Activated naive CD4-positive, alpha-beta T cell treated with anti-CD3 and anti-CD28 coated beads, Interleukin-2, amount 50 U/mL, for 24 hours (primary cell): ENCODE results near the gene COMMD4.

Experiments used
- H3K27ac Mint-ChIP-seq: one replicate; pipeline ENCODE4 v1.8.0; 2021; ENCODE audit warnings: mild to moderate bottlenecking, mixed read lengths
- H3K27me3 Mint-ChIP-seq: one replicate; pipeline ENCODE4 v1.8.0; 2021; ENCODE audit warnings: mixed read lengths
- H3K36me3 Mint-ChIP-seq: one replicate; pipeline ENCODE4 v1.8.0; 2021; ENCODE audit warnings: mixed read lengths
- H3K4me1 Mint-ChIP-seq: one replicate; pipeline ENCODE4 v1.8.0; 2021; ENCODE audit warnings: mixed read lengths
- H3K4me3 Mint-ChIP-seq: one replicate; pipeline ENCODE4 v1.8.0; 2021; ENCODE audit warnings: mild to moderate bottlenecking, mixed read lengths
- H3K9me3 Mint-ChIP-seq: one replicate; pipeline ENCODE4 v1.8.0; 2021; ENCODE audit warnings: mixed read lengths

The COMMD4 gene

GRCh38 chr15:75359537-75360250, 23.8 kb downstream of the COMMD4 start:
- no peaks in the 10 kb centered on the region for H3K4me1 Mint-ChIP-seq
- H3K9me3 Mint-ChIP-seq: no peaks in the 10 kb centered on the region
- H3K36me3 Mint-ChIP-seq: peaks cover 2% of the 10 kb centered on the region
- H3K27me3 Mint-ChIP-seq: no peaks in the 10 kb centered on the region
- H3K27ac Mint-ChIP-seq: no peak overlapping the region
- no peak overlapping the region for H3K4me3 Mint-ChIP-seq

GRCh38 chr15:75360391-75360790, 24.5 kb downstream of the COMMD4 start:
- H3K36me3 Mint-ChIP-seq: peaks cover 2% of the 10 kb centered on the region
- no peaks in the 10 kb centered on the region for H3K4me1 Mint-ChIP-seq
- H3K9me3 Mint-ChIP-seq: no peaks in the 10 kb centered on the region
- no peaks in the 10 kb centered on the region for H3K27me3 Mint-ChIP-seq
- H3K27ac Mint-ChIP-seq: no peak overlapping the region
- H3K4me3 Mint-ChIP-seq: no peak overlapping the region

- Mint-ChIP-seq H3K4me1 (no peaks in the 10 kb centered on the region), H3K9me3 (no peaks in the 10 kb centered on the region), H3K27me3 (no peaks in the 10 kb centered on the region), H3K4me3 (no peak overlapping the region), H3K27ac (no peak overlapping the region), H3K36me3 (peaks cover 2% of the 10 kb centered on the region)
These were observed 25.0 kb downstream of the COMMD4 start for GRCh38 chr15:75360856-75361255.

- Mint-ChIP-seq H3K36me3 (peaks cover 2% of the 10 kb centered on the region), H3K27me3 (no peaks in the 10 kb centered on the region), H3K9me3 (no peaks in the 10 kb centered on the region), H3K4me3 (no peak overlapping the region), H3K27ac (no peak overlapping the region), H3K4me1 (no peaks in the 10 kb centered on the region)
These were observed 25.6 kb downstream of the COMMD4 start for GRCh38 chr15:75361361-75361988.

- Mint-ChIP-seq H3K27ac (no peak overlapping the region), H3K9me3 (no peaks in the 10 kb centered on the region), H3K27me3 (no peaks in the 10 kb centered on the region), H3K4me1 (peaks cover 5% of the 10 kb centered on the region), H3K36me3 (peaks cover 2% of the 10 kb centered on the region), H3K4me3 (no peak overlapping the region)
These were observed 26.3 kb downstream of the COMMD4 start for GRCh38 chr15:75361989-75362641.

GRCh38 chr15:75362642-75363249, 26.9 kb downstream of the COMMD4 start:
- Mint-ChIP-seq H3K27me3 (no peaks in the 10 kb centered on the region), H3K27ac (no peak overlapping the region), H3K9me3 (no peaks in the 10 kb centered on the region), H3K36me3 (peaks cover 2% of the 10 kb centered on the region), H3K4me1 (peaks cover 9% of the 10 kb centered on the region), H3K4me3 (no peak overlapping the region)

- Mint-ChIP-seq H3K36me3 (peaks cover 2% of the 10 kb centered on the region), H3K4me1 (peaks cover 12% of the 10 kb centered on the region), H3K4me3 (no peak overlapping the region), H3K27ac (no peak overlapping the region), H3K9me3 (no peaks in the 10 kb centered on the region), H3K27me3 (no peaks in the 10 kb centered on the region)
These were observed 27.9 kb downstream of the COMMD4 start for GRCh38 chr15:75363786-75364185.

- no peak overlapping the region for H3K27ac Mint-ChIP-seq
- H3K27me3 Mint-ChIP-seq: no peaks in the 10 kb centered on the region
- peaks cover 2% of the 10 kb centered on the region for H3K36me3 Mint-ChIP-seq
- H3K9me3 Mint-ChIP-seq: no peaks in the 10 kb centered on the region
- H3K4me1 Mint-ChIP-seq: peaks cover 23% of the 10 kb centered on the region
- H3K4me3 Mint-ChIP-seq: no peak overlapping the region
These were observed 29.0 kb downstream of the COMMD4 start for GRCh38 chr15:75364881-75365280.

GRCh38 chr15:75366163-75366562, 30.3 kb downstream of the COMMD4 start:
- peaks cover 2% of the 10 kb centered on the region for H3K36me3 Mint-ChIP-seq
- H3K4me3 Mint-ChIP-seq: no peak overlapping the region
- H3K27ac Mint-ChIP-seq: no peak overlapping the region
- no peaks in the 10 kb centered on the region for H3K9me3 Mint-ChIP-seq
- no peaks in the 10 kb centered on the region for H3K27me3 Mint-ChIP-seq
- H3K4me1 Mint-ChIP-seq: peaks cover 24% of the 10 kb centered on the region

- no peaks in the 10 kb centered on the region for H3K27me3 Mint-ChIP-seq
- H3K4me1 Mint-ChIP-seq: peaks cover 24% of the 10 kb centered on the region
- peak overlapping the region; percentile 35 for H3K27ac Mint-ChIP-seq
- peak overlapping the region; percentile 93 for H3K4me3 Mint-ChIP-seq
- H3K36me3 Mint-ChIP-seq: no peaks in the 10 kb centered on the region
- H3K9me3 Mint-ChIP-seq: no peaks in the 10 kb centered on the region
These were observed 31.1 kb downstream of the COMMD4 start for GRCh38 chr15:75367006-75367405.

GRCh38 chr15:75367406-75367912, 31.6 kb downstream of the COMMD4 start:
- peak overlapping the region; percentile 53 for H3K27ac Mint-ChIP-seq
- no peaks in the 10 kb centered on the region for H3K9me3 Mint-ChIP-seq
- H3K4me3 Mint-ChIP-seq: peak overlapping the region; percentile 93
- H3K27me3 Mint-ChIP-seq: no peaks in the 10 kb centered on the region
- H3K36me3 Mint-ChIP-seq: no peaks in the 10 kb centered on the region
- peaks cover 24% of the 10 kb centered on the region for H3K4me1 Mint-ChIP-seq

GRCh38 chr15:75367913-75368688, 32.2 kb downstream of the COMMD4 start, which contains the start of gene MAN2C1:
TSS of gene MAN2C1 (minus strand) at chr15:75368607. CDS start at chr15:75368583, 24 bp downstream.
- Mint-ChIP-seq H3K4me1 (peaks cover 24% of the 10 kb centered on the region), H3K9me3 (no peaks in the 10 kb centered on the region), H3K27me3 (no peaks in the 10 kb centered on the region), H3K36me3 (no peaks in the 10 kb centered on the region), H3K27ac (peak within 1 kb of the TSS; percentile 95), H3K4me3 (peak within 1 kb of the TSS; percentile 93)

GRCh38 chr15:75368689-75369239, 32.9 kb downstream of the COMMD4 start:
- no peaks in the 10 kb centered on the region for H3K36me3 Mint-ChIP-seq
- peak overlapping the region; percentile 93 for H3K4me3 Mint-ChIP-seq
- peaks cover 24% of the 10 kb centered on the region for H3K4me1 Mint-ChIP-seq
- H3K27me3 Mint-ChIP-seq: no peaks in the 10 kb centered on the region
- H3K27ac Mint-ChIP-seq: peak overlapping the region; percentile 95
- H3K9me3 Mint-ChIP-seq: no peaks in the 10 kb centered on the region

- Mint-ChIP-seq H3K27me3 (no peaks in the 10 kb centered on the region), H3K36me3 (peaks cover 6% of the 10 kb centered on the region), H3K4me3 (peak overlapping the region; percentile 93), H3K27ac (no peak overlapping the region), H3K4me1 (peaks cover 24% of the 10 kb centered on the region), H3K9me3 (no peaks in the 10 kb centered on the region)
These were observed 34.2 kb downstream of the COMMD4 start for GRCh38 chr15:75369897-75370581.
